ENCODE measurements around the gene GSTO2.

Gene GSTO2

GRCh38 chr10:104323085-104323484 lies 54.1 kb downstream of the GSTO2 start:
- peaks cover 100% of the 10 kb centered on the region for H4K20me1 ChIP-seq

GRCh38 chr10:104323760-104324201 lies 54.8 kb downstream of the GSTO2 start:
- Histone ChIP-seq H3K4me1 (peaks cover 100% of the 10 kb centered on the region), H3K4me3 (no peak overlapping the region), H3K27ac (peak overlapping the region; percentile 89), H4K20me1 (peaks cover 95% of the 10 kb centered on the region), H3K9me3 (no peaks in the 10 kb centered on the region), H3K4me2 (peak overlapping the region; percentile 97), H3K27me3 (no peaks in the 10 kb centered on the region), H3K9ac (0 out of 2 replicates have a peak overlapping the region, but pooled peaks have one; percentile 30), H3K36me3 (peaks cover 38% of the 10 kb centered on the region)
- no peak for TF ChIP-seq Cebpa-rat (IDR thresholded peaks at IDR 0.05)

More at GRCh38 chr10:104323085-104323484, 54.1 kb downstream of the GSTO2 start:
- no peak for TF ChIP-seq Cebpa-rat (IDR thresholded peaks at IDR 0.05)
- H3K27ac ChIP-seq: peak overlapping the region; percentile 89
- H3K9ac ChIP-seq: peak overlapping the region; percentile 65
- no peak overlapping the region for H3K4me3 ChIP-seq
- H3K36me3 ChIP-seq: peaks cover 45% of the 10 kb centered on the region
- H3K27me3 ChIP-seq: no peaks in the 10 kb centered on the region
- peak overlapping the region; percentile 97 for H3K4me2 ChIP-seq
- H3K4me1 ChIP-seq: peaks cover 100% of the 10 kb centered on the region
- H3K9me3 ChIP-seq: no peaks in the 10 kb centered on the region

DNA sequence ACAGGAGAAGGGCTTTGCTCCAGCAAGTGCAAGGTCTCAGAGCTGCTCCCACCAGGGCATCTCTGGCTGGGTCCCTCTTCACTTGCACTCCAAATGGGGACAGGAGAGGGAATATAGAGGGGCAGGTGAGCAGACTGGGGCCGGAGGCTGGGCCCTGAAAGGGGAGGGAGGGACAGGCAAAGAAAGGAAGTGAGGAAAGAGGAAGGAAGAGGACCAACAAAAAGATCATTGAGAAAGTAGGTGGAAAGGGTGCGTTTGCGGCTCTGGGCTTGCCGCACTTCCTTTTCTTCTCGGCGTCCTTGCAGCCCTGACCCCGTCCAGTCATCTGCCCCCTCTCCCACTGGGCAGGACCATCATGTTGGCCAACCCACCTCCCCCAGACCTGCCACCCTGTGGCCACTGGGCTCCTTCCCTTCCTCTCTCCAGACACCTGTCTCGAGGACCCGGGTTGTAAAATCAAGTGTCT lies 55.3 kb downstream of the GSTO2 start:
- H3K36me3 ChIP-seq: peaks cover 33% of the 10 kb centered on the region
- peaks cover 91% of the 10 kb centered on the region for H4K20me1 ChIP-seq
- no peaks in the 10 kb centered on the region for H3K27me3 ChIP-seq
- peak overlapping the region; percentile 89 for H3K27ac ChIP-seq
- peak overlapping the region; percentile 43 for H3K4me3 ChIP-seq
- H3K4me1 ChIP-seq: peaks cover 100% of the 10 kb centered on the region
- no peak for TF ChIP-seq Cebpa-rat (IDR thresholded peaks at IDR 0.05)
- peak overlapping the region; percentile 97 for H3K4me2 ChIP-seq
- no peaks in the 10 kb centered on the region for H3K9me3 ChIP-seq
- peak overlapping the region; percentile 30; the same call in 1 of the 2 replicates for H3K9ac ChIP-seq

- no peak overlapping the region for H3K9ac ChIP-seq
- H3K9me3 ChIP-seq: no peaks in the 10 kb centered on the region
- H3K27me3 ChIP-seq: no peaks in the 10 kb centered on the region
- peak overlapping the region; percentile 89 for H3K27ac ChIP-seq
- H3K36me3 ChIP-seq: peaks cover 30% of the 10 kb centered on the region
- H3K4me3 ChIP-seq: no peak overlapping the region
- H3K4me1 ChIP-seq: peaks cover 100% of the 10 kb centered on the region
- peaks cover 87% of the 10 kb centered on the region for H4K20me1 ChIP-seq
- TF ChIP-seq Cebpa-rat (IDR thresholded peaks at IDR 0.05): no peak
- peak overlapping the region; percentile 97 for H3K4me2 ChIP-seq
Measured at GRCh38 chr10:104324931-104325330, 55.9 kb downstream of the GSTO2 start.

- H3K27ac ChIP-seq: peak overlapping the region; percentile 89
- H3K9ac ChIP-seq: peak overlapping the region; percentile 81
- H3K9me3 ChIP-seq: no peaks in the 10 kb centered on the region
- H4K20me1 ChIP-seq: peaks cover 87% of the 10 kb centered on the region
- peaks cover 100% of the 10 kb centered on the region for H3K4me1 ChIP-seq
- peak overlapping the region; percentile 64 for H3K4me3 ChIP-seq
- no peak for TF ChIP-seq Cebpa-rat (IDR thresholded peaks at IDR 0.05)
- peak overlapping the region; percentile 97 for H3K4me2 ChIP-seq
- H3K27me3 ChIP-seq: no peaks in the 10 kb centered on the region
- H3K36me3 ChIP-seq: peaks cover 26% of the 10 kb centered on the region
Measured at GRCh38 chr10:104325436-104326435, 56.8 kb downstream of the GSTO2 start.

- H3K9me3 ChIP-seq: no peaks in the 10 kb centered on the region
- no peaks in the 10 kb centered on the region for H3K27me3 ChIP-seq
- H3K4me2 ChIP-seq: peak overlapping the region; percentile 97
- peaks cover 87% of the 10 kb centered on the region for H4K20me1 ChIP-seq
- H3K4me1 ChIP-seq: peaks cover 100% of the 10 kb centered on the region
- no peak for TF ChIP-seq Cebpa-rat (IDR thresholded peaks at IDR 0.05)
- peak overlapping the region; percentile 64 for H3K4me3 ChIP-seq
- H3K36me3 ChIP-seq: peaks cover 18% of the 10 kb centered on the region
- peak overlapping the region; percentile 81 for H3K9ac ChIP-seq
- H3K27ac ChIP-seq: peak overlapping the region; percentile 89
Measured at GRCh38 chr10:104326991-104327610, 58.1 kb downstream of the GSTO2 start.

DNA sequence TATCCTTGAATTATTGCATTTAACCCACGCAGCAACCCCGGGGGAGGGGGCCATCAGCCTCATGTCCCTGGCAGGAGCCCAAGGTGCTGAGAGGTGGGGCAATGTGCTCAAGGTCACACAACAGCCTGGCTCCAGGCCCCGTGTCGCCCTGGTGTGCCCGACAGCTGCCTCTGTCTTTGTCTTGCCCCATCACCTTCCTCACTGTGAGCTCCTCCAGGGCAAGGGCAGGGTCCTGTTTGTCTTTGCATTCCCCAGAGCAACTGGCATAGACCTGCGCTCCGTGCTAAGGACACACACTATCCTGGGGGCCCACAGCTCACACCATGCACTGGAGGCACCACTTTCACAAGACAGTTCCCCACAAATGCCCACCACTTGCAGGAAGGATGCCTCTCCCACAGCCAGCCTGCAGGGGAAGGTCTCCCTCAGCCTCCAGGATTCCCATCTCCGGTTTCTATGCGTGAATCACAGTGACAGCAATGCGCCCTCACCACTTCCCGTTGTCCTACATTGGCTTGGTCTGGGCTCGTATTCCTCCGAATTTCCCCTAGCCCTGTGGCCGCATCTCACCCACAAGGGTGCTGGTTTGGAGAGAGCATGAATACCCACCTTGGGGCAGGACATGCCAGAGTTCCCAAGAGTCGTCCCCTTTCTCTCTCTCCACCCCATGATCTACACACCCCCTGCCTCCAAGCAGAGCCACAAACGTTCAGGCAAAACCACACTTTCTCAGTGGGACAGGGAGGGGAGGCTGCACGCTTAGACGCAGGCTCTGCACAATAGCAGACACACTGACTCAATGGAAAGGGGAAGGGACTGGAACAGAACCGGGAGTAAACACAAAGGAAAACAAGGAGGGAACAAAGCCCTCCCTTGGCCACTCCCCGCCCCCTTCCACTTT lies 59.0 kb downstream of the GSTO2 start:
- peaks cover 100% of the 10 kb centered on the region for H3K4me1 ChIP-seq
- H4K20me1 ChIP-seq: peaks cover 87% of the 10 kb centered on the region

DNA sequence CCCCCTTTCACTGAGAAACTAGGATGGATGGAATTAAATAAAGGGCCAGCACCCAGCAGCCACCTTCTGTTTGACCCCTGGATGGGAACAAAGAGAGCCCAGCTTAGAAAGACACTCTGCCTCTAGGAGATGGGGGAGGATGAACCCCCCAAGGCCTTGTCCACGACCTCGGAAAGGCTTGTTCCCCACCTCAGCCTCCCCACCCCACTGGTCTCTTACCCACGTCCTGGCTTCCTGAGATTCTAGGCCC lies 59.6 kb downstream of the GSTO2 start:
- Histone ChIP-seq H3K27me3 (no peaks in the 10 kb centered on the region), H3K4me2 (peak overlapping the region; percentile 97), H3K9me3 (no peaks in the 10 kb centered on the region), H3K4me3 (peak overlapping the region; percentile 64), H3K36me3 (peaks cover 31% of the 10 kb centered on the region), H3K4me1 (peaks cover 100% of the 10 kb centered on the region), H3K9ac (peak overlapping the region; percentile 81), H3K27ac (peak overlapping the region; percentile 89), H4K20me1 (peaks cover 87% of the 10 kb centered on the region)
- no peak for TF ChIP-seq Cebpa-rat (IDR thresholded peaks at IDR 0.05)

More for the DNA sequence above, 59.0 kb downstream of the GSTO2 start:
- no peak for TF ChIP-seq Cebpa-rat (IDR thresholded peaks at IDR 0.05)
- Histone ChIP-seq H3K27ac (peak overlapping the region; percentile 89), H3K4me3 (peak overlapping the region; percentile 64), H3K27me3 (no peaks in the 10 kb centered on the region), H3K9me3 (no peaks in the 10 kb centered on the region), H3K9ac (peak overlapping the region; percentile 81), H3K4me2 (peak overlapping the region; percentile 97), H3K36me3 (peaks cover 25% of the 10 kb centered on the region)
